ELR (cell line): ENCODE measurements around the gene SLC25A51.

Experiments
- DNase-seq: peaks from one replicate; pipeline ENCODE4 v3.0.0-alpha.2; 2015; ENCODE audit warnings: low read depth

The SLC25A51 gene

DNA sequence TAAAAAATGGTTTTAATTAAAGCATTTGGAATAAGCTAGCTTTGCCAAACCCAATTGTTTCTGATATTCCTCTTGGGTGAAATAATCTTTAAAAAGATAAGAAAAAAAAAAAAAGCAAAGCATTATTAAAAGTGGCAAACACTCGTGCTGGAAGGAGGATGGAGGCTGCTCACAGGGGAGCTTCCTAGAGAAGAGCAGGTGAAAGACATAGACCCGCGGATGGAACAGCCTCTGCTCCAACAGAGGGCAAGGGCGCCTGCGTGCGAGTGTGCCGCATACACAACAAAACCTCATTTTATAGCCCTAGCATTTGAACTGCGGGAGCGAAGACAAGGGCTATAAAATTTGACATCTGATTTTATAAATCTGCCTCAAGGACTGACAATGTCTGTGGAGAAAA, 33.4 kb upstream of the SLC25A51 start:
- no peak for DNase-seq

DNA sequence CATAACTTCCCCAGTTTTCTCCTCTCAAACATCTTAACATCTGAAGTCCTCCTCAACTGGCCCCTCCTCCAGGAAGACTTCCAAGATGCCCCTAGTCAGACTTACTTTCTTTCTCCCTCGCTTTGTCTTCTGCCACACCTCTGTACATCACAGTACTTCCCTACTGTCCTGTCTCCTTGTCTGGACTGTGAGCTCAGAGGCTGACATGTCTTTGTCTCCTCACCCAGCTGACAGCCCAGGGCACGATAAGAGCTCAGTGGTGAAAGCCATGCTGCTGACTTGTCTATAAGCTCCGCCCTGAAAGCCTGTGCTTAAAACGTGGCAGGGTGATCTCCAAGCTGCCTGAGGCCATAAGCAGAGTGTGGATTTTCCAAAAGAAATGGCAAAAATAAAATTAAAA, 33.0 kb upstream of the SLC25A51 start:
- peak; percentile 87 for DNase-seq

DNA sequence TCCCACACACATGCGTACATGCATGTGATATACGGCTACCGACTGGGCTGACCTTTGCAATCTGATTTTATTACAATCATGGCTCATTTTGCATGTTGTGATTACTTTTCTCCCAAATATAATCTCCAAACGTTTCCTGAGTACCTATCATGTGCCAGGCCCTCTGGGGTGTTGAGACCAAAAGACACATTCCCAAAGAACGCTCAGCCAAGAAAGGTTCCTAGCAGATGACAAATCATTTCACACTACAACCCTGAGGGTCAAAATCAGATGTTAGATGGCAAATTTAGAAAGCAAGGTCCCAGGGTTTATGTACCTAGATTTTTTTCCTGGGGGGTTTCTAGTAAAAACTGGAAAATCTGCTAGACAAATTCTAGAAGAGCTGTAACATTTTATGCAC, 32.4 kb upstream of the SLC25A51 start:
- DNase-seq, result no peak

DNA sequence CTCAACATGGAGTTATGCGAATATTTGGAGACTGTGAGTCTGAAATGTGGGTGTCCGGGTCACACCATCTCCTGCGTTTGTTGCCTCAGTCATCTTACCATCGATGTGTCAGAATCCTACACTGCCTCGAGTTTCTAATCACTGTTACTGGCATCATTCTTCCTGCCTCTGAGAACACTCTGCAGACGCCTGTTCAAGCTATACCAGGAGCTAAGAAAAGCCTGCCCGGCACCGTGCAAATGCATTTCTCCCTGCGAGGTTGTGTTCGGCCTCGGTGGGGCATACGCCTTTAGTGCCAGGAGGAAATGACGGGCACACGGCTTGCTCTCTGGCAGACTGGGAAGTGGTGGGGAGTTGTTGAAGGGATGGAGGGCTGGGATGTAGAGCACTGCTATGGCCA, 31.2 kb upstream of the SLC25A51 start:
- no peak for DNase-seq

DNA sequence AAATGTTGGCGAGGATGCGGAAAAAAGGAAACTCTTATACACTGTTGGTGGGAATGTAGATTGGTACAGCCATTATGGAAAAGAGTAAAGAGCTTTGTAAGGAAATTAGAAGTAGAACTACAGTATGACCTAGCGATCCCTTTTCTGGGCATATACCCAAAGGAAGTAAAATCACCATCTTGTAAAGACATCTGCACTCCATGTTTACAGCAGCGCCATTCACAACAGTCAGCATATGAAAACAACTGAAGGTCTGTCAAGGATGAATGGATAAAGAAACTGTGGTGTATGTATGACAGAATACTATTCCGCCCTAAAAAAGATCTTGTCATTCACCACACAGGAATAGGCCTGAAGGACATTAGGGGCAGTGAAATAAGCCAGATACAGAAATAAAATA, 27.7 kb upstream of the SLC25A51 start:
- DNase-seq, result no peak

DNA sequence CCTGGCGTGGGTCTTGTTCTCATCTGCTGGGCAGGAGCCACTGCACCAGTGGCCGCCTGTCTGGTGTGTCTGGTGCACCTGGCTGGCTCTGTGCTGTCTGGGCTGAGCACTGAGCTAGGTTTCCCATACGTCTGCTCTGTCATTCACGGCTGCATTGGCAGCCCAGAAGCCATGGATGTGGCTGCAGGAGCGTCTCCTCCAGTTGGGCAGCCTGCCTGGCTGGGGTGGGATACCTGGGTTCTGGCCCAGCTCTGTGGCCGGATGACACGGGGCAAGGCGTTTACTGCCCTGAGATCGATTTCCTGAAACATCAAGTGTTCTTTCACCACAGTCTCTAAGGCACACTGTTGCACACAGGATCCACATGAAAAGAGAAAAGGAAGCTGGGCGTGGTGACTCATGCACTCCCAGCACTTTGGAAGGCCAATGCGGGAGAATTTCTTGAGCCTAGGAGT, 25.5 kb upstream of the SLC25A51 start:
- DNase-seq, result peak; percentile 76

DNA sequence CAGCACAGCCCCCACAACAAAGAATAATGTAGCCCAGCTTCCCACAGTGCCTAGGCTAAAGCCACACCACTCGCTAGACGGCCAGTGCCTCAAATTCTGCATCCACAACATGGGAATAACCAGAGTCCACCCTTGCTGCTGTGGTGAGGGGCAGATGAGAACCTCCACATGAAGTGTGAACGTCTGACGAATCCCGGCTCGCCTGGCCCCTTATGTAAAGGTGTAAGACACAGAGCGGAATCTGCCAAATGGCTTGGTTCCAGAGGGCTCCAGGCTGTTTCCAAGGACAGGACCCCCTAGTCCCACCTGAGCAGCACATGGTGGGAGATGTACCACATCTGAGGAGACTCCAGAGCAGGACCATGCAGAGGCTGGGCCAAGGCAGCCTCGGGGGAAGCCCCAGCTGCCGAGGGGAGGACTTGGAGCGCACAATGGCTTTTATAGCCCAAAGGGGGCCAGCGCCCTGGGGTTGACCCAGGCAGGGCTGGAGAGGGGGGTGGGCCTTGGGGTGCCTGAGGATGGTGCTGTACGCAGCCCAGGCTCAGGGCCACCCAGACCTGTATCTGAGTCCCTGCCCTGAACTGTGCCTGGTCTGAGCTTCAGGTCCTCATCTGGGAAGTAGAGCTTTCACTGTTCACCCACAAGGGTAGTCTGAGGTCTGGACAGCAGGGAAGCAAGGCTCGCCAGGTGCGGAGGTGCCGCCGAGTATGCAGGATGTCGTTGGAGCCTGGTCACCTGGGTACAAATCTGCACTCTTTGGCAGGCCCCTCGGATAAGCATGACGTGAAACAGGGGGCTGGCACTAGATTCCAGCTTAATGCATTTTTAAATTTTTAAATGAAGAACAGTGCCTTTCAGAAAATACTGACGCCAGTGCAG, 24.9 kb upstream of the SLC25A51 start:
- no peak for DNase-seq

DNA sequence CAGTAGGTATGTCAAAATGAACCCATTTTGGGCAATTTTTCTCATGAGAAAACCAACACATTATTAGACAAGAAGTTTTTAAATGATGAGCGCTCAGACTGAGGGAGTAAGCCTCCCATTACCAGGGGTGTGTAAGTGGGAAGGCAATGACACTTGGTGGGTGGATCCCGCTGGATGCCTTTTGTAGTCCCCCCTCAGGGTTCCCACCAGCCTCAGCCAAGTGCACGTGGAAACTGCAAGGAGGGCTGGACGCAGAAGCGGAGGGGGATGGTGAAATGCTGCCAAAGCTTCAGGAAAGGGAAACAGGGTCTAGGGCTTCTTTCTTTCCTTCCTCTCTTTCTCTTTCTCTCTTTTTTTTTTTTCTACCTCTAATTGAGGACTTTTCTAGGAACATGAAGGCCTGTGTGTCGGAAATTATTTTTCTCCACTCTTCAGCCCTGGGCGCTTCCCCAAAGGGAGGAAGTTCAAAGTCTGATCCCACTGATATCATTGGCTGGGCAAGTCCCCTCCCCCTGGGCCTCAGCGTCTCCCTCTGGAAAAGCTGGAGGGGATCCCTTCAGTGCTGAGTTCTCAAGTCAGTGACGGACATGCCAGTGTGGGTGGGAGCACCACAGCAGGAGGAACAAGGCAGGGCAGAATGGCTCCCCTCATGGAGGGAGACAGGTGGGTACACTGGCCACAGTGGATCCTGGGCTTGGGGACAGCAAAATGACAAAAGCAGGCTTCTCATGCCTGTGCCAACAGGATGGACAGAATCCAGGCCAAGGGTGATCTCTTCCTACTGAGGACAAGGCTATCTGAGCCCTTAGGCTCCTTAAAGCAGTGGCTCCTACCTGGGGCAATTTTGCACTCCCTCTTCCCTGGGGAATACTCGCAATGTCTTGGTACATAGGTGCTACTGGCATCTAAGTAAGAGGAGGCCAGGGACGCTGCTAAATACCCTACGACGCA, 23.9 kb upstream of the SLC25A51 start:
- no peak for DNase-seq

DNA sequence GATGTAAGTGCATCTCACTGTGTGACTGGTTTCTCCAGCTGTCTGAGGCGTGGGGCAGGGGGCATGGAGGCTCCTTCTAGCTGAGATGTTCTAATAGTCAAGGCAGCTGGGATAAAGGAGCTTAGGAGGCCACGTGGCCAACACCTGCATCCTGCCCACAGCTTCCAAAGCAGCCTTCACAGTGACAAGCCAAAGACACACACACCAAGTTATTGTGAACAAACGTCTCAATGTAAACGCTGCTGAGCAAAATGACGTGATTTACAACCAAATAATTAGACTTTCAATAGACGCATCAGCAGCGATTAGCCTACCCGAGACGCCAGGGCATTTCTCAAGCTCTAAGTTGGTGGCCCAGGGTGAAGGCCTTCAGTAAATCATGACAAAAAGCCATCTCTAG, 23.2 kb upstream of the SLC25A51 start:
- no peak for DNase-seq

DNA sequence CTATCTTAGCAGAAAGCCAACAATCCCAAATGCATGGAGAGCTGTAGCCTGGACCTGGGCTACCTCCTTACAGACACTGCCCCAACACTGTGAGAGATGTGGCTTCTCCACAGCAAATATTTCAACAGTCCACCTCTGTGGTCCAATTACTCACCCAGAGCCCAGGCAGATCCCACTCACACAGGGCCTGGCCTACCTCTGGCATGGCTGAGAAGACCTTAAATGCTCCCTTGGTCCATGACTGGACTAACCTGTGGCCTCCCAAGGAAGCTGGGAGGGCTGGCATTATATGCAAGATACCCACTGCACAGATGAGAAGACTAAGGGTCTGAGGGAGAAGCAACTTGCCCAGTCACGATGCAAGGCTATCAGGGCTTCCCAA, 22.8 kb upstream of the SLC25A51 start:
- peak; percentile 51 for DNase-seq

DNA sequence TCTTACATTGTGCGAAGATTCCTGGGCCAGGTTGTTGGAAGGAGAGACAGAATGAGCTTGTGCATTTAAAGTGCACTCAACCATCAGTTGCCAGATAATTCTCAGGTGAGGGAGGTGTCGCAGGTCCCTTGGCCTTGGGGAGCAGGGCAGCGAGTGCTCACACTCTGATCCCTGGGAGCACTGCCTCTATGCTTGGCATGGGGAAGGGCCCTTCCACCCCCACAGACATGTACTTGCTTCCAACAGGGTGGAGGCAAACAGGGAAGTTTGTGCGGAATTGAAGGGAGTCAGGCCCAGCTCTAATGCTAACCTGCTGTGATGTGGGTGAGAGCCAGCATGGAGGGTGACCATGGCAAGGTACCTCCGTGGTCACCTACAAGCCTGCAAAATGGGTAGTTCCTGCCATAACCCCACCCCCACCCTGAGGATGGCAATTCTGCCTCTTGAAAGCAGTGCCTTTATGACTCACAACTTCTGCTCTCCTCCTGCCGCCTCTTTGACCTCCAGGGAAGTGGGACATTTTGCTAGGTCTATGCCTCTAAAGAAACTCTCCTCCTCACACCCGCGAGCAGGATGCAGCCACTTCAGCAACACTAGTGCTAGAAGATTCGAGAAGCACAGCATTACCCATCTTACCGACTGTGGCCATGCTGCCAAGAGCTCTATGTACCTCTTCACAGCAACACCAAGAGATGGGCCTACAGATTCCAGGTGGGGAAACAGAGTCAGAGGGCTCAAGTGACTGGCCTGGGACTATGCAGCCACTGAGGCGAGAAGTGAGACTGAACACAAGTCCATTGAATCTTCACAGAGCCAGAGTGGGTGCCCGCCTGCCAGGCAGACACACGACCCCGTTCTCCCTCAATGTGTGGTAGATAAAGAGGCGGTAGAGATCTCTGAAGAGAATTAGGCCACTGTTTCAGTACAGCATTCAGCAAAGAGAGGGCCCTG, 22.1 kb upstream of the SLC25A51 start:
- DNase-seq, result peak; percentile 58

DNA sequence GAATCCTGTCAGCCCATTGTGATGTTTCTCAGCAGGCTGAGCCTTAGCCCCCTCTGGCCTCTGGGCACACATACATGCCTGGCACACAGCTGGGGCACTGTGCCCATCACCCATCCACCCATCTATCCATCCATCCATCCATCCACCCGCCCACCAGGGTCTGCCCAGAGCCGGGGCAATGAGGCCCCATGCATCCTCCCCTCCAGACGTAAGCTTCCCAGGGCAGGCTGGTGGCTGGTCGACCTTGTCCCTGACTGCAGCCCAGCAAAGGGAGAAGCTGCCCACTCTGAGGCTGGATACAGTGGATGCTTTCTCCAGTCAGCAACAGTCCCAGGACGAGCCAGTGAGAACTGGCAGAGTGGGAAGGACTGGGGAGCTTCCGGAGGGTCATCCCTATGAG, 21.1 kb upstream of the SLC25A51 start:
- DNase-seq, result no peak

DNA sequence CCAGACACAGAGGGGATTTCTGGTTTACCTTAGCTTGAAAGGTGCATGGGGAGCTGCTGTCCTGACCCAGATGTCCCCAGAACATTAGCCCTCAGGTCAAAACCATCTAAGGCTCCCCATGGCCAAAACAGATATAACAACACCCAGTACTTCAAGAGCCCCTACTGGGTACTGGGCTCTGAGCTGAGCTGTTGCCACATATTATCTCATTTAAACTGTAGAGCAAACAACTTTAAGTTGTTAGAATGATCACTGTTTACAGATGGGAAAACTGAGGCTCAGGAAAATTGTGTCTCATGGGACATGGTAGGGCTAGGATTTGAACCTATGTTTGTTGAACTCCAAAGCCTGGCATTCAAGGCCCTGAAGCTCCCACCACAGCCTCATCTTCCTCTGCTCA, 20.6 kb upstream of the SLC25A51 start:
- no peak for DNase-seq

DNA sequence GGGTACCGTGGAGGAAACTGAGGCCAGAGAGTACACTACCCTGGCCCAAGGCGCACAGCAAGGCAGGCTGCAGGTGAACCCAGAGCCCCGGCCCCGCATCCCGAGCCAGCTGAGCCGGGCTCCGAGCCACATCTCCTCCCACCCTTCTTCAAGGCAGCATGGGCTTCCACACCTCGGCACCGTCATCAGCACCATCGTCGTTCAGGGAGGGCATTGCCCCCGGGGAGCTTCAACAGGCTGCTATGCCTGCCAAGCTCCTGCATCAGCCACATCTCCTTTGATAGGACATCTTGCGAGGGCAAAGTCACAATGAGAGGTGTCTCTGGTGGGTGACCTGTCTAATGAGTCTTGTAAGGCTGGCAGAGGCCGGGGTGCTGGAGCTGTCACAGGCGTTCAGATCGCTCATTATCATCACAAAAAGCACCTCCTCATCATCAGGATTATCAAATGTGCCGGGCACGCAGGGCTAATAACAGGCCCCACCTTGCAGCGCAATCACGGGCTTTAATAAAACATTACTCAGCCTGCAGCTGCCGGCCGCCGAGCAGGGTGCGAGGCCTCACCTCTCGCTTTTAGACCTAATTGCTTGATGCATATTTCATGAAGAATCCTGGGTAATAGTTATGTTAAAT, 20.0 kb upstream of the SLC25A51 start:
- DNase-seq, result no peak

DNA sequence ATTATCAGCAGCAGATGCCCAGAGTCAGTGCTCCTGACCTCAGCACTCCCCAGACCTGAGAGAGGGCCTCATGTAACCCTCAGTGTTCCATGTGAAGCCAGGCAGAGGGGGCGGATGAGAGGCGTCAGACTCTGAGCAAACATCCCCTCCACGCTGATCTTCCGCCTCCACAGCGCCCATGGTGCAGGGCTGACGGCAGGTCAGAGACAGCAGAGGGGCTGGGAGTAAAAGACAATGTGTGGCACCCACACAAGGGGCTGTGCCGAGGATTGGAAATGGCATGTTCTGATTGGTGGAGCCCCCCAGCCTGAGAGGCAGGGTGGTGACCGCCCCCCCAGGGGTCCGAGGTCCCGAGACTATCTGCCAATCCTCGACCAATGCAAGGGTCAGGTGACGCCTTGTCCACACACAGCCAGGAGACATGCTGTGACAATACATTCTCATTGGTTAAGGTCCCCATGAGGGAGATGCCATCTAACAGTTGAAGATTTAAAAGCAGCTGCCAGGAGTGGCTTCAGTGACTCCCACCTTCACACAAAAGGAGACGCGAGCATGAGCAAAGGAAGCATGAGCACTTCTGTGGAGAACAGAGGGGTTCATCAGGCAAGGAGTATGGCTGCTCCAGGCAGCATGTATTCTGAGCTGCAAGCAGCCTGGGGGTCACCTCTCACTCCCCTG, 19.3 kb upstream of the SLC25A51 start:
- DNase-seq, result no peak

DNA sequence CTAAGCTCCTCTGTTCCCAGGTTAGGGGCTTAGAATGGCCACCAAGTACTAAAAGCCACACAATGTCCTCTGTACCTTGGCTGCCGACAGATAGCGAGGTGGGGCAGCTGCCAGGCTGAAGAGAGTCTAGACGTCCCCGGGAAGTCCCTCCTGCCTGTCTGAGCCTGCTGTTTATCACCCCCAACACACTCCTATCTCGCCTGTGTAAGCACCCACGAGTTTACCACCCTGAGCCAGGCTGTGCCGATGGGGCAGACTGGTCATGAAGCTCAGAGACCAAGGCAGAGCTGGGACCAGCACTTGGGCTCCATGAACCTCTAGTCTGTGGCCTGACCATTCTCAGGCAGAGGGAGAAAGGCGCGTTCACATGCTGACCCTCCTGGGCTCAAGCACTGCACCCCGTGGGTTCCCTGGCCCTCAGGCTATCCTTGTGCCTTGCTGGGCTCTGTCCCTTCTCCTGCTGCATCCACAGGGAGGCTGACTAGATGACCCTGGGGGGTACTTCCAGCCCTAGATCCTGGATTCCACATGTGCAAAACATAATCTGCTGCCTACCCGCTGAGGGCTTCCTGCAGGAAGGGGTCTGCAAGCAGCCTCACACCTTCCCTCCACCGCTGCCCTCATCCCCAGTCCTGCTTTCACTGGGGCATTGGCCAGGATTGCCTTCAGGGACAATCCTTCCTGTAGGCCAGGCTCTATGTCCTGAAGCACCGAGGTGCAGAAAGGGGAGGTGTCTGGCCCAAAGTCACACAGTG, 18.6 kb upstream of the SLC25A51 start:
- DNase-seq, result no peak

DNA sequence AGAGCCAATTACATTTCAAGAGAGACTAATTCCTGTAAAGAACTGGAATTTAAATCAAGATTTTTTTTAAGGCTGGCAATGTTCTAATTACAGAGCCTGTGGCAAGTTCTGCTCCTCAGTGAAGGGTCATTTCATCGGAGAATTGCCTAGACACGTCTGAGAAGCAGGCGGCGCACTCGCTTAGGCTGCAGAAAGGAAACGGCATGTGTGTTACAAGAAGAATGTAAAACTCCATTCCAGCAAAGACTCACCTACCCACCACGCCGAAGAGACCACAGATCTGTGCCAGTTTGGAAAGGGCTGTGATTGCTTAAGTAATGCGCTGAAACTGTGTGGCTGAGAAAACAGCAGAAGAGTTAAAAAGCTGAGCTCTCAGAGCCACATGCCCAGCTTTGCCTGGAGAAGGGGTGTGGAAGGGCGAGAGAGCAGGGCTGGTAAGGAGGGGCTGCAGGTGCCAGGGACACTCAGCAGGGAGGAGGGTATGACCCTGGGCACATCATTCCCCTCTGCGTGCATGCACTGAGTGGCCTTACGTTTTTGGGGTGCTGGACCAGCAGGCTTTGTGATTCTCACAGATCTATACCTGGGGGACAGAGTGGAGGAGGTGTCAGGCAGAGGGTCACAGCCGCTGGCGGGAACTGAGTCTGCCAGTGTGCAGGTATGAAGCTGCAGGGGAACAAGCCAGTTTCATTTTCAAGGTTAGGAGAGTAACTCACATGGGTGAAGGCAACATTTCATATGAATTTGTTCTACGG, 17.8 kb upstream of the SLC25A51 start:
- DNase-seq, result no peak

DNA sequence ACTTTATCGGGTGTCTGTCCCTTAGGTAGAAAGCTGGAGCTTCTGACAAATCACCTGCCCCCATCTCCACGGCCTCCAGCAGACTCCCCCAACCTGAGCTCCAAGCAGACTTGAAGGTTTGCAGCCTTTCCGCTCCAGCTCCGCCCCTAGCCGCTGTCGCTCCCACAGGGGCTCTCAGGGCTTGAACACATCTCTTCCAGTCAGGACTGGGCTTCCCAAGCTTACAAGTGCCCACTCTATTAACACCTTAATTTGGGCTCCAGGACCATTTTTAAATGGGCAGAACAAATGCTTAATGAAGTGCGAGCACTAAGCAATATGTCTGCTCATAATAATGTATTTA, 17.2 kb upstream of the SLC25A51 start:
- DNase-seq, result no peak

DNA sequence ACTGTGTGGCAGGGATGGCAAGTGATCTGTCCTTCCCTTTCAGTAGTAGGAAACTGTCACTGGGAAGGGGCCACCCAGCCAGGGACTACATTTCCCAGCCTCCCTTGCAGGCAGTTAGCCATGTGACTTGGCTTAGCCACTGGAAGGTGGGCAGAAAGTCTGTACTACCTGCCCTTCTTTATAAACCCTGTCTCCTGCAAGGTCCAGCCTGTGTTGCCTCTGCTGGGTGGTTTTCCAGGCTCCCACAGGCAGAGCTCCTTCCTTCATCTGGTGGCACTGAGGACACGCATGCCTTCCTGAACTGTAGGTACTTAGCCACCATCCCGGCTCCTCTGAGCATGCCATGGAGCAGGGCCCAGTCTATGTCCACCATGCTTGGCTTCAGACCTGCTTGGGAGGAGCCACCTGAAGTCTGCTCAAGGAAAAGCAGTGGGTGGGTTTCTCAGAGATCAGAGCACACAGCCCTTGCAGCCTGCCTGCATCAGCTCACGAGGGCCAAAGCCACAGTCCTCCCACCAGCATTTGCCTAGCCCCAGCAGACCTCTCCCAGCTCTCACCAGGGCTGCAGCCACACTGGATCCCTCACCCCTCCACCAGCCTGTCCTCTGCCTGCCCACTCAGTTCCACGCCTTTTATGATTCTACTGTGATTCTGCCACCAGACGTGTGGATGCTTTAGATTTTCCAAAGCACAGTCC, 16.7 kb upstream of the SLC25A51 start:
- no peak for DNase-seq
